Fibroblast of lung (primary cell): ENCODE measurements around the gene SMTNL1.

Source experiments
- EZH2 ChIP-seq: IDR thresholded peaks from 2 replicates; pipeline ENCODE4 v1.5.1; 2012; ENCODE audit warnings: low read length, control low read depth, mild to moderate bottlenecking; ENCODE audit errors: missing control alignments
- TF ChIP-seq, protein P1 (sequence below), 2 donors: IDR thresholded peaks in 1 of 2; conservative IDR thresholded peaks in 1 of 2; 1 replicate in 1 of 2; 2 replicates in 1 of 2; pipeline ENCODE4 v1.5.1; 2011 to 2012; ENCODE audit warnings: low read length in 2 of 2, control low read depth in 1 of 2, inconsistent platforms in 1 of 2, low read depth in 1 of 2, mild to moderate bottlenecking in 1 of 2

DNA sequence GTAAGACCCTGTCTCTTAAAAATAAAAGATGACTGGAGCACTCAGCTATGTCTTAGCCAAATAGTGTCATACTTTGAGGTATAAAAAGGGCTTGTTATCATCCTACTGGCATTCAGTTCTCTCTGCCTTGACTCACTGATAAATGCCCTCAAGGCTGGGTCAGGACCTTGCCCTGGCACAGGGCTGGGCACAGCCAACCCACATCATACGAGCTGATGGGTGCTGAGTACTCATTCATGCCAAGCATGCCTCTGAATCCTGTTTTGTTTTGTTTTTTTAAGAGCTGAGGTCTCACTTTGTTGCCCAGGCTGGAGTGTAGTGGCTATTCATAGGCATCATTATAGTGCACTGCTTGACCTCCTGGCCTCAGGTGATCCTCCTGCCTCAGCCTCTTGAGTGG lies 1.9 kb downstream of the SMTNL1 start:
- TF ChIP-seq, protein P1, sequence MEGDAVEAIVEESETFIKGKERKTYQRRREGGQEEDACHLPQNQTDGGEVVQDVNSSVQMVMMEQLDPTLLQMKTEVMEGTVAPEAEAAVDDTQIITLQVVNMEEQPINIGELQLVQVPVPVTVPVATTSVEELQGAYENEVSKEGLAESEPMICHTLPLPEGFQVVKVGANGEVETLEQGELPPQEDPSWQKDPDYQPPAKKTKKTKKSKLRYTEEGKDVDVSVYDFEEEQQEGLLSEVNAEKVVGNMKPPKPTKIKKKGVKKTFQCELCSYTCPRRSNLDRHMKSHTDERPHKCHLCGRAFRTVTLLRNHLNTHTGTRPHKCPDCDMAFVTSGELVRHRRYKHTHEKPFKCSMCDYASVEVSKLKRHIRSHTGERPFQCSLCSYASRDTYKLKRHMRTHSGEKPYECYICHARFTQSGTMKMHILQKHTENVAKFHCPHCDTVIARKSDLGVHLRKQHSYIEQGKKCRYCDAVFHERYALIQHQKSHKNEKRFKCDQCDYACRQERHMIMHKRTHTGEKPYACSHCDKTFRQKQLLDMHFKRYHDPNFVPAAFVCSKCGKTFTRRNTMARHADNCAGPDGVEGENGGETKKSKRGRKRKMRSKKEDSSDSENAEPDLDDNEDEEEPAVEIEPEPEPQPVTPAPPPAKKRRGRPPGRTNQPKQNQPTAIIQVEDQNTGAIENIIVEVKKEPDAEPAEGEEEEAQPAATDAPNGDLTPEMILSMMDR (conservative IDR thresholded peaks at IDR 0.05 in 1 of 2, IDR thresholded peaks at IDR 0.05 in 1 of 2; ENCODE audit: low read depth in 1 of 2, low read length in 2 of 2) = no peak
- no peak for TF ChIP-seq EZH2
